IMR-90 (cell line): ENCODE data around the gene YPEL4. TPM values are rescaled to one million over a fixed set of nuclear protein-coding genes. Genes with fewer than 3 reads are reported as not detected.

Experiments used
- ATAC-seq: fragments of 200-7000 bp; cut with Tn5 transposase; 2 replicates; pipeline ENCODE4 v1.9.1; 2020; ENCODE audit warnings: low read depth, mild to moderate bottlenecking, moderate library complexity
- BruUV-seq: library from RNA; stranded (reverse); fragments of 400-500 nt; replicated peaks from 2 replicates; lab custom pipeline; 2021; lab: Mats Ljungman, UMichigan
- CTCF ChIA-PET: fragments of 300-600 bp; formaldehyde crosslinking; extraction: SDS; loops from one replicate; lab custom pipeline; 2021; ENCODE audit warnings: antibody characterized with exemption; lab: Yijun Ruan, JAX
- POLR2A ChIA-PET: fragments of 300-600 bp; sonication (Branson Sonifier 250); formaldehyde crosslinking; loops from one replicate; lab custom pipeline; 2022; ENCODE audit warnings: antibody characterized with exemption; ENCODE audit not compliant: unreplicated experiment; lab: Charles Lee
- DNase-seq: peaks from one replicate; pipeline ENCODE4 v3.0.0; 2013
- H2AFZ ChIP-seq: replicated peaks from 2 replicates; pipeline ENCODE3; 2013; ENCODE audit warnings: low read length, mild to moderate bottlenecking; ENCODE audit not compliant: poor library complexity
- H2AK5ac ChIP-seq: 2 replicates; pipeline ENCODE4 v1.6.1; 2013; ENCODE audit warnings: low read depth, low read length, inconsistent platforms
- H2AK9ac ChIP-seq: replicated peaks from 2 replicates; pipeline ENCODE3; 2013; ENCODE audit warnings: mild to moderate bottlenecking, low read depth, low read length, moderate library complexity; ENCODE audit not compliant: poor library complexity
- H2BK120ac ChIP-seq: 2 replicates; pipeline ENCODE4 v1.6.1; 2013; ENCODE audit warnings: low read depth, low read length, inconsistent platforms
- H2BK15ac ChIP-seq: 3 replicates; pipeline ENCODE4 v1.6.1; 2013; ENCODE audit warnings: low read depth, low read length, inconsistent platforms
- H2BK20ac ChIP-seq: 2 replicates; pipeline ENCODE4 v1.6.1; 2013; ENCODE audit warnings: low read depth, mild to moderate bottlenecking, inconsistent platforms, low read length, moderate library complexity
- H2BK5ac ChIP-seq: 2 replicates; pipeline ENCODE4 v1.6.1; 2013; ENCODE audit warnings: mild to moderate bottlenecking, low read depth, low read length, inconsistent platforms; ENCODE audit not compliant: poor library complexity, severe bottlenecking
- H3K14ac ChIP-seq: replicated peaks from 2 replicates; pipeline ENCODE4 v1.6.1; 2013; ENCODE audit warnings: low read depth, low read length, inconsistent platforms
- H3K18ac ChIP-seq: 2 replicates; pipeline ENCODE4 v1.6.1; 2013; ENCODE audit warnings: low read depth, low read length, control low read depth
- H3K23ac ChIP-seq: 2 replicates; pipeline ENCODE4 v1.6.1; 2013; ENCODE audit warnings: low read depth, low read length, inconsistent platforms
- H3K27ac ChIP-seq: 2 replicates; pipeline ENCODE4 v1.5.1; 2013; ENCODE audit warnings: mild to moderate bottlenecking, control low read depth, low read length; ENCODE audit not compliant: insufficient read depth
- H3K27me3 ChIP-seq: 2 replicates; pipeline ENCODE4 v1.6.1; 2013; ENCODE audit warnings: low read length; ENCODE audit not compliant: control insufficient read depth, insufficient read depth
- H3K36me3 ChIP-seq: 2 replicates; pipeline ENCODE4 v1.6.1; 2013; ENCODE audit warnings: low read length, mixed read lengths; ENCODE audit not compliant: control insufficient read depth, insufficient read depth
- H3K4ac ChIP-seq: 2 replicates; pipeline ENCODE4 v1.6.1; 2013; ENCODE audit warnings: low read depth, low read length, inconsistent platforms
- H3K4me1 ChIP-seq: 2 replicates; pipeline ENCODE4 v1.6.1; 2013; ENCODE audit warnings: low read length, mixed read lengths; ENCODE audit not compliant: control insufficient read depth, insufficient read depth
- H3K4me2 ChIP-seq: 2 replicates; pipeline ENCODE4 v1.6.1; 2013; ENCODE audit warnings: low read depth, mild to moderate bottlenecking, control low read depth, low read length, moderate library complexity
- H3K4me3 ChIP-seq: 2 replicates; pipeline ENCODE4 v1.5.1; 2013; ENCODE audit warnings: low read depth, mild to moderate bottlenecking, control low read depth, low read length, moderate library complexity; ENCODE audit not compliant: insufficient read depth
- H3K56ac ChIP-seq: 2 replicates; pipeline ENCODE4 v1.6.1; 2013; ENCODE audit warnings: low read length, inconsistent platforms; ENCODE audit not compliant: insufficient read depth; ENCODE audit errors: extremely low read depth
- H3K79me1 ChIP-seq, 2 experiments: 2 replicates each; pipeline ENCODE4 v1.6.1; 2013; ENCODE audit warnings: low read length in 2 of 2, inconsistent platforms in 1 of 2, low read depth in 1 of 2
- H3K9ac ChIP-seq: 2 replicates; pipeline ENCODE4 v1.6.1; 2013; ENCODE audit warnings: low read depth, low read length, control low read depth
- H3K9me1 ChIP-seq: 2 replicates; pipeline ENCODE4 v1.6.1; 2013; ENCODE audit warnings: low read length, inconsistent platforms; ENCODE audit not compliant: insufficient read depth
- H3K9me3 ChIP-seq: 2 replicates; pipeline ENCODE4 v1.6.1; 2013; ENCODE audit warnings: low read length; ENCODE audit not compliant: control insufficient read depth, insufficient read depth
- H4K20me1 ChIP-seq: 2 replicates; pipeline ENCODE4 v1.6.1; 2013; ENCODE audit warnings: low read length, inconsistent platforms; ENCODE audit not compliant: insufficient read depth
- H4K5ac ChIP-seq: 2 replicates; pipeline ENCODE4 v1.6.1; 2013; ENCODE audit warnings: mild to moderate bottlenecking, low read depth, low read length, control low read depth
- H4K8ac ChIP-seq, 2 experiments: 2 replicates each; pipeline ENCODE4 v1.6.1; 2013; ENCODE audit warnings: low read depth in 2 of 2, low read length in 2 of 2, control low read depth in 1 of 2, inconsistent platforms in 1 of 2
- H4K91ac ChIP-seq: 2 replicates; pipeline ENCODE4 v1.6.1; 2013; ENCODE audit warnings: low read depth, low read length, inconsistent platforms; ENCODE audit not compliant: insufficient read depth
- BHLHE40 ChIP-seq: fragments of 150-350 bp; IDR thresholded peaks from 2 replicates; pipeline ENCODE4 v1.6.1; 2016; ENCODE audit warnings: mild to moderate bottlenecking, low read depth, low read length
- CEBPB ChIP-seq: IDR thresholded peaks from 2 replicates; pipeline ENCODE4 v1.6.1; 2012; ENCODE audit warnings: low read depth, low read length, improper control_type of control experiment
- CHD1 ChIP-seq: IDR thresholded peaks from 2 replicates; pipeline ENCODE4 v1.6.1; 2012; ENCODE audit warnings: low read depth, low read length, improper control_type of control experiment
- CTCF ChIP-seq: conservative IDR thresholded peaks from 2 replicates; pipeline ENCODE4 v1.5.1; 2012; ENCODE audit warnings: mild to moderate bottlenecking, low read depth, low read length, improper control_type of control experiment
- ELK1 ChIP-seq: fragments of 150-350 bp; IDR thresholded peaks from 2 replicates; pipeline ENCODE4 v1.6.1; 2016; ENCODE audit warnings: low read depth, mild to moderate bottlenecking, low read length, moderate library complexity, borderline replicate concordance
- FOS ChIP-seq: fragments of 150-350 bp; IDR thresholded peaks from 2 replicates; pipeline ENCODE4 v1.6.1; 2016; ENCODE audit warnings: low read depth, low read length
- MAFK ChIP-seq: IDR thresholded peaks from 2 replicates; pipeline ENCODE4 v1.6.1; 2012; ENCODE audit warnings: low read depth, low read length, improper control_type of control experiment
- NFE2L2 ChIP-seq: fragments of 150-350 bp; IDR thresholded peaks from 2 replicates; pipeline ENCODE4 v1.6.1; 2016; ENCODE audit warnings: low read depth, mild to moderate bottlenecking, low read length
- POLR2A ChIP-seq: IDR thresholded peaks from 2 replicates; pipeline ENCODE4 v1.6.1; 2012; ENCODE audit warnings: mild to moderate bottlenecking, low read depth, low read length
- RAD21 ChIP-seq: IDR thresholded peaks from 2 replicates; pipeline ENCODE4 v1.6.1; 2012; ENCODE audit warnings: low read length, improper control_type of control experiment
- RFX5 ChIP-seq: IDR thresholded peaks from 2 replicates; pipeline ENCODE4 v1.8.0; 2012; ENCODE audit warnings: low read depth, mild to moderate bottlenecking, low read length, moderate library complexity
- USF2 ChIP-seq: fragments of 150-350 bp; IDR thresholded peaks from 2 replicates; pipeline ENCODE4 v1.6.1; 2017; ENCODE audit warnings: mild to moderate bottlenecking, antibody characterized with exemption, low read length, low read depth
- WGBS, 2 experiments: methylation state at CpG; one replicate each; pipeline versions ENCODE4 v1.1.5 to v1.1.7; 2013; ENCODE audit warnings: missing lambda C conversion rate in 2 of 2; ENCODE audit not compliant: insufficient read length in 1 of 2; ENCODE audit errors: extremely low coverage in 2 of 2; 5-methylcytosine and 5-hydroxymethylcytosine counted together
- dilution Hi-C: fragments of 300-500 bp; cut with HindIII; formaldehyde crosslinking; loops from one replicate; pipeline ENCODE4 v1.14.3; 2018; ENCODE audit warnings: low sequenced_read_pairs; ENCODE audit not compliant: unreplicated experiment
- in situ Hi-C: fragments of 300-500 bp; cut with MboI; formaldehyde crosslinking; loops from 3 replicates; pipeline ENCODE4 v1.14.3; 2019; ENCODE audit warnings: low sequenced_read_pairs, inconsistent platforms, mixed read lengths
- intact Hi-C: fragments of 100-400 bp; cut with micrococcal nuclease; formaldehyde crosslinking; loops from 2 replicates; pipeline ENCODE4 v1.10.0; 2022
- polyA plus RNA-seq, 3 experiments: library from polyadenylated mRNA; depleted of rRNA; stranded (reverse); fragments of >200 nt; gene quantifications; 2 replicates each; pipeline ENCODE4 v1.2.3, GENCODE V29; 2012; ENCODE audit warnings: low replicate concordance in 1 of 3
- total RNA-seq: library from RNA; depleted of rRNA; stranded (reverse); fragments of >200 nt; gene quantifications from 2 replicates; pipeline ENCODE4 v1.2.3, GENCODE V29; 2012

YPEL4 gene
- total and polyA plus RNA-seq, 2 of the 4 experiments (the other 2 are of a cell fraction), result 0.18 to 0.79 TPM

DNA sequence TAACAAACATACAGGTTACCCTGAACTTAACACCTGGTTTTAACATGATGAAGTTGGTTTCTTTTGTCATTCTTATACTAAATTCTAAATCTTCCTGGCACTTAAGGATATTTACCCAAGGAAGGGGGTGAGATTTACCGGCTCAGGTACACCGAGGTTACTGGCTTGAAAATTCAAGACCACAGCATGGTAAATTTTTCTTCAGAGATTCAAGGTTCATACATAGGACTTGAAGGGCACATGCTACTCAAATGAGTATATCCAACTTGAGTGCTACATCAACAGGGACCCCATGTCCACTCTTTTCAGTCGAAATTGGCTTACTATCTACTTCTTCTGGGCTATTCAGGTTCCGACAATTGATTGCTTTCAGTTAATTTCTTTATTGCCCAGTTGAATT lies 39.5 kb downstream of the YPEL4 start:
- DNase-seq, result no peak
- no peak overlapping the region for H2AK5ac ChIP-seq
- CTCF ChIA-PET, result interaction anchor here (1.1 to 1.3 kb wide), 3 partner anchors 8 to 152 kb away, joined by 3 read pairs; no protein-coding TSS in a partner anchor

More for the DNA sequence above, 39.5 kb downstream of the YPEL4 start:
- H2AK9ac ChIP-seq, result no peak overlapping the region
- in situ Hi-C loops (no loop called here), intact Hi-C loops (no loop called here), dilution Hi-C loops (no loop called here)
- no peak overlapping the region for H2BK120ac ChIP-seq
- no peak overlapping the region for H3K9ac ChIP-seq
- WGBS, 2 experiments, result 57% methylated on average over 1 of the region's 4 CpGs; no CpG with 5 or more reads in 1 of the 2 experiments
- no peak overlapping the region for H3K4me2 ChIP-seq
- no peak overlapping the region for H3K18ac ChIP-seq
- H3K14ac ChIP-seq, result no peak overlapping the region
- H2BK5ac ChIP-seq, result no peak overlapping the region
- no peak overlapping the region for H3K4me3 ChIP-seq
- ATAC-seq, result no peak
- H4K5ac ChIP-seq, result no peak overlapping the region
- no peak for TF ChIP-seq ELK1
- TF ChIP-seq RFX5, result no peak
- no peak for TF ChIP-seq POLR2A
- no peak for TF ChIP-seq CHD1
- TF ChIP-seq CEBPB, result no peak
- no peak for TF ChIP-seq FOS
- TF ChIP-seq CTCF, result no peak
- TF ChIP-seq USF2, result no peak
- no peak for TF ChIP-seq NFE2L2
- no peak for TF ChIP-seq BHLHE40
- no peak for TF ChIP-seq MAFK
- TF ChIP-seq RAD21, result no peak
- H4K8ac ChIP-seq, result no peak overlapping the region
- H3K4ac ChIP-seq, result no peak overlapping the region
- H4K91ac ChIP-seq, result no peak overlapping the region
- no peaks in the 10 kb centered on the region for H3K4me1 ChIP-seq
- no peak overlapping the region for H3K23ac ChIP-seq
- no peak overlapping the region for H2BK15ac ChIP-seq
- no peak overlapping the region for H2BK20ac ChIP-seq
- H3K27me3 ChIP-seq, result no peaks in the 10 kb centered on the region; the same call in 1 of the 2 replicates
- H3K56ac ChIP-seq, result no peak overlapping the region
- no TSS peak for BruUV-seq
- no peaks in the 10 kb centered on the region for H3K9me1 ChIP-seq
- H3K27ac ChIP-seq, result no peak overlapping the region
- peaks cover 17% of the 10 kb centered on the region for H3K36me3 ChIP-seq
- POLR2A ChIA-PET, result no interaction called here
- H3K79me1 ChIP-seq, result no peaks in the 10 kb centered on the region
- H3K9me3 ChIP-seq, result no peaks in the 10 kb centered on the region
- no peak overlapping the region for H2AFZ ChIP-seq
- no peaks in the 10 kb centered on the region for H4K20me1 ChIP-seq
